Ovary (tissue), 3 donors: Measurements from ENCODE around the gene TRMT44.

Experiments used
- CTCF ChIP-seq, 3 donors: fragments of 450-650 bp in 2 of 3; fragments of 200-600 bp in 1 of 3; IDR thresholded peaks; one replicate each; pipeline versions ENCODE4 v1.5.1 to v1.8.0; 2016 to 2022; ENCODE audit warnings: antibody characterized with exemption in 3 of 3, mild to moderate bottlenecking in 1 of 3
- EP300 ChIP-seq: sonication (generic); formaldehyde crosslinking; IDR thresholded peaks from one replicate; pipeline ENCODE4 v1.6.1; 2017; ENCODE audit warnings: antibody characterized with exemption
- POLR2A ChIP-seq: fragments of 450-650 bp; IDR thresholded peaks from one replicate; pipeline ENCODE4 v1.6.1; 2017; ENCODE audit warnings: antibody characterized with exemption, mild to moderate bottlenecking, moderate library complexity
- donor health status: DM: no; HTN: no; CAD: no.

- TF ChIP-seq CTCF (IDR thresholded peaks at IDR 0.05) (no peak), EP300 (no peak), POLR2A (no peak)
Measured at GRCh38 chr4:8446122-8446521, 5.5 kb downstream of the TRMT44 start.
